AG20443 (cell line): ENCODE results near the gene HEG1.

Experiments
- DNase-seq: peaks from one replicate; pipeline ENCODE4 v3.0.0; 2012; ENCODE audit warnings: low spot score, mixed read lengths

HEG1 gene

DNA sequence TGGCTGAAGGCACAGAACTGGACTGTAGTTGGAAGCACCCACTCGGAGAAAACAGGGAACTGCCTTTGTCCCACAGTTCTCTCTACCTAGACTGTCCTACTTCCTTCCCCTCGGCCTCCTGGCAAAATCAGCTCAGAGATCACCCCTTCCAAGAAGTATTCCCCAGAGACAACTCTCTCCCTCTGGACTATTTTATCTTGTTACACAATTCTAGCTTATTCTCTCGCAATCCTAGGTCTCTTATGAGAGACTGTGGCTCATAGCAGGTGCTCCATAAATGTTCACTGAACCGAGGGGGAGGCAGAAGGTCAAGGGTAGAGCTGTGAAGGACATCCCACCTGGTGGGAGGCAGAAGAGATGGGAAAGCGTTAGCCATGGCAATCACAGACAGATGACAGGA lies 10.6 kb downstream of the HEG1 start:
- DNase-seq, result no peak

- no peak for DNase-seq
These were observed 12.1 kb downstream of the HEG1 start for GRCh38 chr3:125043599-125044151.

DNA sequence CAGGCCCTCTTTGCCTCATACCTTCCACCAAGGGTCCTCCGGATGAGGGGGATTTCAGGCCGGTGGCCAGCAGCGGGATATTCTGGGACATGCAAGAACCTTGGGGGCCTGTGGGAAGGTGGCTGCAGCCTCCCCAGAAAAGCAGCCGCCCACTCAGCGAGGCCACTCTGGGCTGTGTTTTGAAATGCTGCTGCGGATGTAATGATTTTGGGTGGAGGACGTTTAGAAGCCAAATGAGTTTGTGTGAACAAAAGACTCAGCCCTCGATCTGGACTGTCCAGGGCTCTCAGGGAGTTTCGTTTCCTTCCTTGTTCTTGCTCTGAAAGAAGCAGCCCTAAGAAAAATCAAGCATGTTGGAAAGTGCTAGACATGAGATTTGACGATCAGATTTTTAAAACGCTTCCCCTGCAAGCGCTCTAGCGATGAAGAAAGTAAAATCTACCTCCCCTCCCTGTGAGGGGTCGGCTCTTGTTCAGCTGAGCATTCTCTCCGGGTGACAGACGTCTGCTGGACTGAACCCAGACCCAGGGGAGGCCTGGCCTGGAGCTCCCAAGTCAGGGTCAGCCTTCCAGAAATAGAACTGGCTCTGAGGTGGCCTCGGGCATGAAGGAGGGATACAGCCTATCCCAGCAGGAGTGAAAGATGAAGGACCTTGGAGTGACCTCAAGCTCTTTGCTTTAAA lies 12.9 kb downstream of the HEG1 start:
- DNase-seq, result peak; percentile 45

- DNase-seq, result no peak
These were observed 16.4 kb downstream of the HEG1 start for GRCh38 chr3:125039131-125040100.

DNA sequence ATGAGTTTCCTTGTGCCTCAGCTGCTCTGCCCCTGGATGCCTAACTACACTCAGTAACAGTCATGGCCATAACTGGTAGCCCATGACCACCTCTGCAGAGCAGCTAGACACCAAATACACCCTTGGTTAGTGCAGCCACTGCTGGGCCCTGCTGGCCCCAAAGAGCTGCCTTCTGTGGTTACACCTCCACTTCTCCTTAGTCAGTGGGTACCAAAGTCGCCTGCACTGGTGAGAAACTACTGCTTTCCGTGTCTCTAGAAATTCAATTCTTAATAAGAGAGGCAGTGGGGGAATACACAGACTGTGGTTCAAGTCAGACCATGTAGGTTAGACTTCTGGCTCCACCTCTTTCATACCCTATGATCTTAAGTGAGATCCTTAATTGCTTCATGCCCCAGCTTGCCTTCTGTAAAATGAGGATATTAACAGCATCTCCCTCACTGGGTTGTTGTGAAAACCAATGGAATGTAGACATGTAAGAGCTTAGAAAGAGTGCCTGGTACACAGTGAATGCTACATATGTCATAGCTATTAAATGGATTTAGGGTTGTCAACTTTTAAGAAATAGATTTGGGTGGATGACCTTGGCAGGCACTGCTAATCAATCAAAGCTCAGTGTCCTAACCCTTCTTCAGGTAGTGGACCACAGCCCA lies 18.2 kb downstream of the HEG1 start:
- no peak for DNase-seq

- DNase-seq, result no peak
These were observed 20.6 kb downstream of the HEG1 start for GRCh38 chr3:125035217-125035616.

GRCh38 chr3:125033616-125034015 lies 22.2 kb downstream of the HEG1 start:
- no peak for DNase-seq

DNA sequence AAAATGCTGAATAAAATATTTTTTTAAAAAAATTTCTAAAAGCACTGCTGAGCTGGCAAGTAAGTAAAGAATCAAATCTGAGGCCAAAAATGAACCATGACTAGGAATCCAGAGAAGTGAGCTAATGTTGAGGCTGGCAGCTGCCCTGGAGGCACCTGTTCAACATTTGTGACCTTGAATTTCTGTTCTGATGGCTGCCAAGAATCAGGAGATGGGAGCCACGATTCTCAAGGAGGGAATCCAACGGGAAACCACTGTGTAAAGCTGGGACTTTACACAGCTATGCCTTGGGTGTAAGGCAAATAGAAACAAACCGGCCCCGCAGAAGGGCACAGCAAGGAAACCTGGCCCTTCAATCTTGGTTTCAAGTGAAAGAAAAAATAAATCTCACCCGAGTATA lies 22.7 kb downstream of the HEG1 start:
- no peak for DNase-seq

- DNase-seq, result no peak
These were observed 23.1 kb downstream of the HEG1 start for GRCh38 chr3:125032683-125033082.

GRCh38 chr3:125032100-125032643 lies 23.6 kb downstream of the HEG1 start:
- DNase-seq, result no peak

- DNase-seq, result no peak
These were observed 24.3 kb downstream of the HEG1 start for GRCh38 chr3:125031544-125031943.

DNA sequence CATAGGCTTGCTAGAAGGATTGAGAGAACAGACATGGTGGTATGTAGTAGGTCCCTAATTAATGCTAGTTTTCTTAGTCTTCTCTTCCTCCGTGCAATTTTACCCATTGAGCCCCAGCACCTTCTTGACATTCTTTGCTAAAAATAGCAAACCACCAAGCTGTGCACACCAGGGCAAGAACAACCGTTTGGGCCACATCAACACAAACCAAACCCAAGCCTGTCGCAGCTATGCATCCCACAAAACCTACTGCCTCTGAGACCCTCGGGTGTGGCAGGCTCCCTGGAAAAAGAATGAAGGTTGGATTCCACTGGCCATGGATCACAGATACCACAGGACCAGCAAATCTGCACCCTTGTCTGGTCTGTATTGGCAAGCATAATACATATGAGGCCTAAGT lies 27.1 kb downstream of the HEG1 start:
- no peak for DNase-seq

GRCh38 chr3:125025642-125026041 lies 30.2 kb downstream of the HEG1 start:
- DNase-seq, result no peak

DNA sequence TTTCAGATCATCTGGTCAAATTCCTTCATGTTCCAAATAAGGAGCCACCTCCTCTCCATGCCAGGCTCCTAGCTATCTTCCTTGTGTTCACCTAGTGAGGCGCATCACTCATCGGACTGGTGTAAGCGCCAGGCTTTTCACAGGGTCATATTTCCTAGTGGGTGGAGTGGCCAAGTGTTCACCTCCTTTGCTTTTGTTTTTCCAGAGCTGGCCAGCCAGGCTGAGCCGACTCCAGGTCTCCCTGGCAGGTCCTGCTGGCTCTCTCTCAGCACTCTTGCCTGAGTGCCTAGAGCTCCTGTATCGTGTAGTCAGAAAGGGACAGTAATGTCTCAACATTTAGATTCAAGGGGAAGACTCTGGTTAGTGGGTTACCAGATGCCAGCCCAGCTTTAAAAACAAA lies 31.0 kb downstream of the HEG1 start:
- DNase-seq, result no peak

GRCh38 chr3:125023833-125024555 lies 31.8 kb downstream of the HEG1 start:
- no peak for DNase-seq

GRCh38 chr3:125022206-125022605 lies 33.6 kb downstream of the HEG1 start:
- DNase-seq, result no peak

- no peak for DNase-seq
These were observed 36.5 kb downstream of the HEG1 start for GRCh38 chr3:125019271-125019670.

- DNase-seq, result no peak
These were observed 38.4 kb downstream of the HEG1 start for GRCh38 chr3:125017406-125017805.

- no peak for DNase-seq
These were observed 41.1 kb downstream of the HEG1 start for GRCh38 chr3:125014570-125015179.

- DNase-seq, result no peak
These were observed 42.7 kb downstream of the HEG1 start for GRCh38 chr3:125013095-125013494.

- no peak for DNase-seq
These were observed 43.9 kb downstream of the HEG1 start for GRCh38 chr3:125011941-125012340.
